A549 (cell line): ENCODE results near the gene ABHD12. TPM values are rescaled to one million over a fixed set of nuclear protein-coding genes. Genes with fewer than 3 reads are reported as not detected.
A peak's percentile ranks its signal among the peaks of the same experiment; 100 is the strongest.

Experiments used
- ATAC-seq, 2 experiments: fragments of 200-7000 bp in 1 of 2; fragments of >200 bp in 1 of 2; cut with Nextera tagmentation in 1 of 2; cut with Tn5 transposase in 1 of 2; 3 replicates each; pipeline versions ENCODE4 v1.8.0 to v1.9.1; 2018 to 2020; ENCODE audit warnings: mild to moderate bottlenecking in 1 of 2, moderate library complexity in 1 of 2
- CTCF ChIA-PET: fragments of 300-600 bp; sonication (Branson Sonifier 250); formaldehyde crosslinking; extraction: SDS; loops from one replicate; lab custom pipeline; 2021; ENCODE audit warnings: antibody characterized with exemption, inconsistent platforms; lab: Yijun Ruan, JAX
- POLR2A ChIA-PET: fragments of 350-600 bp; formaldehyde crosslinking; extraction: SDS; loops from one replicate; lab custom pipeline; 2021; ENCODE audit warnings: antibody characterized with exemption, inconsistent platforms; lab: Yijun Ruan, JAX
- DNase-seq, 2 experiments: peaks; one replicate each; pipeline versions ENCODE4 v3.0.0 to v3.0.0-alpha.2; 2011 to 2016; ENCODE audit warnings: low read depth in 1 of 2, low spot score in 1 of 2
- FAIRE-seq: peaks from 2 replicates; lab custom pipeline; 2011; peaks lifted over from hg19 to GRCh38; lab: Jason Lieb, UNC
- H3K27ac ChIP-seq, 2 experiments: fragments of >200 bp; sonication (Bioruptor Twin); formaldehyde crosslinking; 3 replicates each; pipeline ENCODE4 v1.5.1; 2016 to 2017
- H3K4me1 ChIP-seq: fragments of >200 bp; sonication (Bioruptor Twin); formaldehyde crosslinking; 3 replicates; pipeline ENCODE4 v1.6.1; 2016
- H3K4me2 ChIP-seq: fragments of >200 bp; sonication (Bioruptor Twin); formaldehyde crosslinking; 3 replicates; pipeline ENCODE4 v1.6.1; 2016
- H3K4me3 ChIP-seq: fragments of >200 bp; sonication (Bioruptor Twin); formaldehyde crosslinking; 3 replicates; pipeline ENCODE4 v1.5.1; 2016
- H3K9me3 ChIP-seq: fragments of >200 bp; sonication (Bioruptor Twin); formaldehyde crosslinking; 3 replicates; pipeline ENCODE4 v1.6.1; 2016
- CHD2 ChIP-seq: fragments of 150-350 bp; IDR thresholded peaks from 2 replicates; pipeline ENCODE4 v1.6.1; 2014; ENCODE audit warnings: low read length; ENCODE audit not compliant: partially characterized antibody
- EHF ChIP-seq: fragments of 250-450 bp; sonication (Bioruptor Pico); IDR thresholded peaks from 2 replicates; pipeline ENCODE4 v1.5.0; 2020; ENCODE audit warnings: mild to moderate bottlenecking
- GATA3 ChIP-seq: IDR thresholded peaks from 2 replicates; pipeline ENCODE4 v1.6.1; 2012; ENCODE audit warnings: borderline replicate concordance
- HDAC2 ChIP-seq: fragments of 200-600 bp; sonication (generic); IDR thresholded peaks from 2 replicates; pipeline ENCODE4 v1.6.1; 2016
- KDM5A ChIP-seq: fragments of 200-600 bp; sonication (generic); IDR thresholded peaks from 2 replicates; pipeline ENCODE4 v1.6.1; 2016; ENCODE audit warnings: antibody characterized with exemption, mild to moderate bottlenecking
- MAFK ChIP-seq: fragments of 450-650 bp; IDR thresholded peaks from 2 replicates; pipeline ENCODE4 v1.6.1; 2014; ENCODE audit not compliant: partially characterized antibody
- POLR2AphosphoS2 ChIP-seq: conservative IDR thresholded peaks from 2 replicates; pipeline ENCODE4 v1.6.1; 2012; ENCODE audit warnings: low read length, improper control_type of control experiment, inconsistent platforms
- RNF2 ChIP-seq: fragments of 200-600 bp; sonication (generic); IDR thresholded peaks from 2 replicates; pipeline ENCODE4 v1.6.1; 2016; ENCODE audit warnings: low read depth, mild to moderate bottlenecking, antibody characterized with exemption, moderate library complexity, borderline replicate concordance
- TP53 ChIP-seq: fragments of 250-450 bp; sonication (Bioruptor Pico); IDR thresholded peaks from 2 replicates; pipeline ENCODE4 v1.5.0; 2021; ENCODE audit warnings: mild to moderate bottlenecking, moderate library complexity
- ZSCAN20 ChIP-seq: fragments of 250-450 bp; sonication (Bioruptor Pico); IDR thresholded peaks from 2 replicates; pipeline ENCODE4 v1.8.0; 2022; ENCODE audit warnings: mild to moderate bottlenecking, moderate library complexity
- WGBS: methylation state at CpG from one replicate; pipeline ENCODE4 v1.1.6; 2017; ENCODE audit errors: missing lambda C conversion rate; 5-methylcytosine and 5-hydroxymethylcytosine counted together
- polyA plus RNA-seq, 4 experiments: library from polyadenylated mRNA; depleted of rRNA in 3 of 4; stranded (reverse); fragments of >200 nt; fragmentation: RNase III in 1 of 4; extraction: RNeasy Plus Mini Kit Qiagen cat#74134 plus additional on column Dnase treatment in 1 of 4; gene quantifications; 2 replicates in 3 of 4; 3 replicates in 1 of 4; pipeline ENCODE4 v1.2.3, GENCODE V29; 2011 to 2017
- small RNA-seq, 6 experiments: library from RNA; depleted of rRNA; stranded (forward); fragments of <200 nt; gene quantifications; one replicate each; pipeline ENCODE3, GENCODE V24; 2012

The ABHD12 gene
- polyA plus RNA-seq, 2 of the 4 experiments (the other 2 are of a cell fraction) = 54.3 to 101 TPM

DNA sequence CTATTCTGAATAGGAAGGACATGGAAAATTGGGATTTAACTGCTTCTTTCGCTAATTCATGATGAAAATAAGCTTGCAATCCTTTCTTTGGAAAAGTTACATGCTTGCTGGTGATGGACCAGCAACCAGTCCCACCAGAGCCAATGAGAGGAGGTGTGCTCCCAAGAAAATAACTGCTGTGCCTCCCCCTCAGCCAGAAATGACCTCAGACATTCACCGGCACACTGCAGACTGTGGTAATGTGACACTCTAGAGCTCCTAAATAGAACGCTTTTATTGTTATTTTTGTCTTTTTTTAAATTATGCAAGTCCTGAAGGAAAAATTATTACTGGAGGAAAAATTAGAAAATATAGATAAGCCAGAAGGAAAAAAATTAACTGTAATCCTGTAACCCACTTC is 140.1 kb downstream of the ABHD12 start:
- no peak overlapping the region; a peak in 1 of 6 replicates for H3K27ac ChIP-seq
- POLR2A ChIA-PET = no interaction called here
- WGBS = 89% methylated on average over 3 of the region's 3 CpGs
- no peak for FAIRE-seq
- TF ChIP-seq TP53 (CRISPR knock-in tag) = no peak
- no peak for TF ChIP-seq RNF2
- no peak for TF ChIP-seq ZSCAN20
- no peak for TF ChIP-seq CHD2
- TF ChIP-seq POLR2AphosphoS2 = no peak
- TF ChIP-seq HDAC2 = no peak
- no peak for TF ChIP-seq MAFK
- TF ChIP-seq GATA3 = no peak
- no peak for TF ChIP-seq KDM5A
- no peak for TF ChIP-seq EHF
- TF ChIP-seq, all 56 proteins: peak for 0
- no peak for ATAC-seq
- no peak for DNase-seq
- CTCF ChIA-PET = interaction anchor here (0.9 to 11.8 kb wide), 8 partner anchors 11 to 173 kb away, joined by 3 to 300 read pairs (median 4); no protein-coding TSS in a partner anchor
- peaks cover 74% of the 10 kb centered on the region for H3K4me1 ChIP-seq
- peak overlapping the region; percentile 87 for H3K4me2 ChIP-seq
- no peaks in the 10 kb centered on the region for H3K9me3 ChIP-seq
- peak overlapping the region; percentile 82; the same call in 2 of the 3 replicates for H3K4me3 ChIP-seq

Small RNA genes within 50 kb of the gene (small RNA-seq; reads per million reads assigned to genes)
- 0 to 0.26 (median 0) reads per million in 6 experiments for gene AL121772.2

Other genes with a start within 250 kb of the ABHD12 start
- 85.7 and 95.4 TPM in 2 replicates for gene ENTPD6, start 195.1 kb downstream of the ABHD12 start, polyA plus RNA-seq (2011; rRNA removed)
- 86.9 to 90.0 TPM (median 87.0 TPM) in 3 replicates for gene ENTPD6, start 195.1 kb downstream of the ABHD12 start, polyA plus RNA-seq (2017; fragmentation: RNase III; extraction: RNeasy Plus Mini Kit Qiagen cat#74134 plus additional on column Dnase treatment)
- 100 and 113 TPM in 2 replicates for gene PYGB, start 142.8 kb downstream of the ABHD12 start, polyA plus RNA-seq (2011; rRNA removed)
- 85.5 to 93.7 TPM (median 93.2 TPM) in 3 replicates for gene PYGB, start 142.8 kb downstream of the ABHD12 start, polyA plus RNA-seq (2017; fragmentation: RNase III; extraction: RNeasy Plus Mini Kit Qiagen cat#74134 plus additional on column Dnase treatment)
- 33.5 and 46.4 TPM in 2 replicates for gene GINS1, start 16.8 kb upstream of the ABHD12 start, polyA plus RNA-seq (2011; rRNA removed)
- 30.7 to 34.2 TPM (median 33.6 TPM) in 3 replicates for gene GINS1, start 16.8 kb upstream of the ABHD12 start, polyA plus RNA-seq (2017; fragmentation: RNase III; extraction: RNeasy Plus Mini Kit Qiagen cat#74134 plus additional on column Dnase treatment)
- 15.3 and 22.4 TPM in 2 replicates for gene NINL, start 194.7 kb upstream of the ABHD12 start, polyA plus RNA-seq (2011; rRNA removed)
- gene NINL, start 194.7 kb upstream of the ABHD12 start, polyA plus RNA-seq (2017; fragmentation: RNase III; extraction: RNeasy Plus Mini Kit Qiagen cat#74134 plus additional on column Dnase treatment) = 13.2 to 23.4 TPM (median 20.2 TPM) in 3 replicates
- 11.4 and 12.2 TPM in 2 replicates for gene NANP, start 233.2 kb upstream of the ABHD12 start, polyA plus RNA-seq (2011; rRNA removed)
- 10.2 to 11.2 TPM (median 11.2 TPM) in 3 replicates for gene NANP, start 233.2 kb upstream of the ABHD12 start, polyA plus RNA-seq (2017; fragmentation: RNase III; extraction: RNeasy Plus Mini Kit Qiagen cat#74134 plus additional on column Dnase treatment)